GOT3 (cell line): ENCODE data around the gene PSMD13.

ENCODE experiments used
- DNase-seq: peaks from one replicate; lab custom pipeline; 2025; ENCODE audit warnings: mixed read lengths; lab: John Stamatoyannopoulos, UW

Gene PSMD13

DNA sequence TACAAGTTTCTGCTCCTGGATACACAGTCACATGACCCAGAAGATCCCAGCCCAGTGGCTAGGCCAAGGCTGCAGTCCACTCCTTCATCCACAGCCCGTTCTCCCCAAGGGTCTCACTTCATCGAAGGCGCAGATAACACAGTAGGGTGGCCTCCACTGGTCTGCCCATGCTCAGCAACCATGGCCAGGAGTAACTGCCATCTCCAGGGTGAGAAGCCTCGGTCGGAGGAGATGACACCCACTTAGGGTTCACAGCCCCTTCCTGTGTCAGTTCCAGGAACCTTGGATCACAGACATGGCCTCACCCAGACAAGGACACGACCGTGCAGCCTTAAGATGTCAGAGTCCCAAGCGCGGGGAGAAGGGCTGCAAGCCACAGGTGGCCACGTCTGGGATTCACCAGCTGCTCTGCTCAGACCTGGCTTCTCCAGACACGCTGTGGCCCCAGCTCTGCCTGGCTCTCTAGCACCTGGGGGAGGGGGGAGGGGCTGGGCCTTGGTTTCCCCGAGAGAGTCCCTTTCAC lies 32.1 kb upstream of the PSMD13 start:
- DNase-seq: no peak

DNA sequence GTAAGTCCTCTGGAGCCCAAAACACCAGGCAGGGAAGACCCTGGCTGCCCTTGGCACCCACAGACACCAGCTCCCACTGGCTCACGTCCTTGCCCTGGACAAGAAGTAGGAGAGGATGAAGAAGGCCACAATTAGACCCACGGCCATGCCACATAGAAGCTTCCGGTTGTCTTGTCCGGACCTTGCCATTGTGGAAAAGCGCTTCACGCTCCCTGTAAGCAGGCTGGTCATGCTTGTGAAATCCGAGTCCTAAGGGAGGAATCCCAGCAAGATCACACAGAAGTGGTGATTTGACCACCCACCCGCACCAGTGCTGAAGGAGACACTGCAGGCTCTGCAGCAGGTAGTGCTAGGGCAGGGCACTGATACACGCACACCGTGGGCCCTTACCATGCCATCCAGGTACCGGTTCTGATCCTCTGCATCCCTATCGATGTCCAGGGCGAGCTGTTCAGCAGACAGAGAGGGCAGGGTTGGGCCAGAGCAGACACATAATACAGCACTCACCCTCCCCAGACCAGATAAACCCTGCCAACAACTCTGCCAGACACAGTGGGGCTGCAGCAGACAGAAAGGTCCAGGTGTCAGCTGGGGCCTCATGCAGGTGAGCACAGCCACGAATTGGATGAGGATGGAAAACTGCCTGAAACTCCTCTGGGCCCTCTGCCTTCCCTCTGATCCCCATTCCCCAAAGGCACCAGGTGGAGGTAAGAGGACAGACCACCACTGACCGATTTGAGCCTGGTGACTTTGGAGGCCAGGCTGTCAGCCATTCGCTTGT lies 31.4 kb upstream of the PSMD13 start:
- DNase-seq: no peak

DNA sequence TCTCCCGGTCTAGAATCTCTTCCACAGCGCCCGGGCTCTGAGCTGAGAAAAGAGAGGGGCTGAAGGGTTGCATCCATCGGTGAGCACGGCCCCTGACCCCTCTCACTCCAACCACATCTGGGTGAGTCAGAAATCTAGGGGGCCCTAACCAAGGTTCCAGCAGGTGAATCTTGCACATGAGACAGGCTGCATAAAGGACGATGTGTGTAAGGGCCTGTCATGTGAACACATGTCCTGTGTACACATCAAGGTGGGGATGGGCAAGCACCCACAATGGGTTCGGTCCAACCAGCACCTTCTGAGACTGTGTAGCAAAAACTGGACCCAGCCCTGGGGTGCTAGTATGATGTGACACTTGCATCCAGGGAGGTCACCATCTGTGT lies 30.8 kb upstream of the PSMD13 start:
- no peak for DNase-seq

DNA sequence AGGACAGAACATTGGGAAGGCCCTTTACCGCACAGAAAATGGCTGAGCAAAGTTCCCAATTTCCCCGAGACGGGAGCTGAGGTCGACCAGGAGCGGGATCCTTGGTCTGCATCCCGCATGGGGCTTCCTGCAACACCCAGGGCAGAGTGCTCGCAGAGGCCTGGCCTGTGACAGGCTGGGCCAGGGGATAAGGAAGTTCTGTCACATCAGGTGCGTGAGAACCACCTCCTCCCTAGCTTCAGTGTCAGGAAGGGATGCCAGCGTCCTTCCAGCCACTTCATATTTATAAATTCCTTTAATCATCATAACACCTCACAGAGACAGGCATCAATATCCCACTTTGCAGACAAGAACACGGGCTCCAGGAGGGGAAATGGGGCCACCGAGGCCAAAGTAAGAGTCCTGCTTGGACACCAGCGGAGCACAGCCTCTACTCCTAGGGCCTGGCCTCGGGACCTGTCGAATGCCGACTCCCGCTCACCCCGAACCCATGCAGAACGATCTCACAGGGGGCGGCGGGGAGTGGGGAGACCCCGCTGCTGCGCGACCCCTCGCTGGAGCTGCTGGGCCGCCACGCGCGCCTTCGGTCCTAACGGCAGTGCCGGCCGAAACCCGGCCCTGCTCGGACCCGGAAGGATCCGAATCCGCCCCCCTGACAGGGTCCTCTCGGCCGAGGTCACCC lies 30.1 kb upstream of the PSMD13 start:
- no peak for DNase-seq

- peak; percentile 73 for DNase-seq
Observed at GRCh38 chr11:207208-207862, 29.4 kb upstream of the PSMD13 start, which contains the start of the genes BET1L and RIC8A. Gene BET1L, minus strand, starts transcription at chr11:207399. Its CDS starts 78 bp downstream, at chr11:207321. Gene RIC8A, plus strand, starts transcription at chr11:207708. Its CDS starts 1,147 bp downstream, at chr11:208855.

- no peak for DNase-seq
Observed at GRCh38 chr11:207863-208180, 29.0 kb upstream of the PSMD13 start.

- no peak for DNase-seq
Observed at GRCh38 chr11:208181-208916, 28.4 kb upstream of the PSMD13 start.

GRCh38 chr11:208917-209260 lies 27.9 kb upstream of the PSMD13 start:
- DNase-seq: no peak

- no peak for DNase-seq
Observed at GRCh38 chr11:209275-210121, 27.3 kb upstream of the PSMD13 start.

DNA sequence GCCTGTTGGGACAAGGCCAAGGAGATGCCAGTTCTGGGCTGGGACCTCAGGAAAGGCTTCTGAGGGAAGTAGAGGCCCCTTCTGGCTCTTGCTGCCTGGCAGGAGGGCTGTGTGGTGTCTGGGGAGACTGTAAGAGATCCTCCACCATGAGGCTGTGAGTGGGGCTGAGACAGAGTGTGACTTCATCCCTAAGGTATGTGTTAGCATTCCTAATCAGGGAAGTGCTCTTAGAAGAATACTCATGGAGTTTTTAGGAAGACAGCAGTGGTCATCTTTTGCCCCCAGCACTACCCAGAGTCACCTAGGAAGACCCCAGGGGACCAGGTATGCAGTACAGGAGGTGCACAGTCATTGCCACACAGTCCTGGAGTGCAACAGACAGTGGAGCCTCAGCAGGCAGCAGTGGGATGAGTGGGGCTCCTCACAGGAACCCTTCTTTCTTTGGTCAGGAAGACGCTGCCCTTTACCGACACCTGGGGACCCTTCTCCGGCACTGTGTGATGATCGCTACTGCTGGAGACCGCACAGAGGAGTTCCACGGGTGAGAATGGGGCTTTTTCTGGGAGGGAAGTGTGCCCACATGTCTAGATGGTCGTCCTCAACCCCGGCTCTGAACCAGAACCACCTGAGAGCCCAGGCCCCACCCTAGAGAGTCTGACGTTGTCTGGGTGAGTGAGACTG lies 26.5 kb upstream of the PSMD13 start:
- DNase-seq: no peak

GRCh38 chr11:210803-211180 lies 26.0 kb upstream of the PSMD13 start:
- no peak for DNase-seq

GRCh38 chr11:211295-211694 lies 25.5 kb upstream of the PSMD13 start:
- DNase-seq: no peak

DNA sequence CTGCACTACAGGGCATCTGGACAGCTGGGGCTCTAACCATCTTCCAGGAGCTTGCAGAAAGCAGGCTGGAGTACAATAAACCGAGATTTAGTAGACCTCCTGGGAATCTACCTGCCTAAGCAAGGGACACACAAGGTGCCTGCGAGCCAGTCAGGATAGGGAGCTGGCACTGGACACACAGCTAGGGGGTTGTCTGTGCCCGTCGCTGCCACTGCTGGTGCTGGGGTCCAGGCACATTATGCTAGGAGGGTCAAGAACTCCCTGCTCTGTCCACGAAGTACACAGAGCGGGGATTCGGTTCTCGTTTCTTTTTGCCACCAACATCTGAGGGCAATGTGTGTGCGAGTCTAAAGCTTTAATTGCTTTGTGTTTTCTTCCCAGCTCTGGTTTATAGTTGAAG lies 25.0 kb upstream of the PSMD13 start:
- no peak for DNase-seq

- no peak for DNase-seq
Observed at GRCh38 chr11:212150-213100, 24.4 kb upstream of the PSMD13 start.

DNA sequence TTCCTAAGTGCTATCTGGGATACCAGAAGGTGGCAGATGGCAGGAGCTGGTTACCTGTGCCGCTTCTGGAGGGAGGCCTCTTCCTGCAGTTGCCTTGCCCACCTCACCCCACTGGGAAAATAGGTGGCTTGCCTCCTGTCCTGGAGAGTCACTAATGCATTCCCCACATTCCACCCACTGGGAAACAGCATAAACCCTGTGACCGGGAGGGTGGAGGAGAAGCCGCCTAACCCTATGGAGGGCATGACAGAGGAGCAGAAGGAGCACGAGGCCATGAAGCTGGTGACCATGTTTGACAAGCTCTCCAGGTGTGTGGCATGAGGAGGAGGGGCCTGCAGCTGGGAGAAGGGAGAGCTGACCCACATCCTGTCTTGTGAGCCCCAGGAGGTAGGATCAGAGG lies 23.7 kb upstream of the PSMD13 start:
- no peak for DNase-seq

GRCh38 chr11:214083-214482 lies 22.7 kb upstream of the PSMD13 start:
- no peak for DNase-seq

- DNase-seq: no peak
Observed at GRCh38 chr11:215581-216037, 21.2 kb upstream of the PSMD13 start.

DNA sequence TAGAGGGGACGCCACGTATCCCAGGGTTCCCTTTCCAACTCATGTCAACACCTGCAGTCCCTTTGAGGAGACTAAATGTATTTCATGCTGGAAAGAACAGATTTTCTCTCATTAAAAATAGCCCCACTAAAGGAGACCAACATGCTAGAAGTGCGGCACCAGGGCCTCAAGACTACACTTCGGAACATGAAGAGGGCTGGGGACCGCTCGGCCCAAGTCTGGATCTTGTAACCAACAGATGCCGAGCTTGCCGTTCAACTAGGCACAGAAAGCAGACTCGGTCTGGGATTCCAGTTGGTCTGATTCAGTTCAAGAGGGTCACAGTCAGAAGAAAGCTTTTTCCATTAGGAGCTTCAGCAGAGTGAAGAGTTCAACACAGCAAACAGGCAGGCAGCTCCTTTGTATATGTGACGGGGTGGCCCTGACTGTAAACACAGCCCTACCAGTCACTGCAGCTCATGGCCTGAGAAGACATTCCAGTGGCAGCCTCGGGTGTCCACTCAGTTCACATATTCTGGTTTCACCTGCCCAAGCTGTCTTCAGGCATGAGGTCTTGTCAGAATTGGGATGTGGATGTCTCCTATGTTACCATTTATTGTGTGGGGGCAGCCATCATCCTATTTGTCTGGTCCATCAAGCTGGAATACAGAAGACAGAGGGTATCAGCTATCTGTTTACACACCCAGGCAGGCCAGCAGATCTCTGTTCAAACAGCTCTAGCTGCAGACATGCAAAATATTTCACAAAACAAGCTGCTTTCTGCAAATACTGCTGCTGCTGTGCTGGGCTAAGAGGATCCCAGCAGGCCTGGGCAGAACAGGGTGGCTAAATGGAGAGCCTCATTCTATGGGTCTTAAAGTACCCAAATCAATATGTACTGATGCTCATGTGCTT lies 20.4 kb upstream of the PSMD13 start:
- no peak for DNase-seq
